Loucy (cell line): ENCODE results near the gene GNG8.

Experiments used
- CTCF ChIP-seq: fragments of 200-600 bp; sonication (generic); conservative IDR thresholded peaks from 2 replicates; pipeline ENCODE4 v1.5.1; 2014; ENCODE audit warnings: mild to moderate bottlenecking, antibody characterized with exemption, low read length
- EZH2phosphoT487 ChIP-seq: fragments of 200-600 bp; IDR thresholded peaks from 2 replicates; pipeline ENCODE4 v1.6.1; 2018; ENCODE audit warnings: antibody characterized with exemption, mild to moderate bottlenecking, moderate library complexity, borderline replicate concordance

- no peak for TF ChIP-seq CTCF
- no peak for TF ChIP-seq EZH2phosphoT487
These were observed 3.6 kb upstream of the GNG8 start for GRCh38 chr19:46639358-46640182.
